Endothelial cell of umbilical vein (primary cell): ENCODE measurements around the gene TSPAN18. TPM values are rescaled to one million over a fixed set of nuclear protein-coding genes. Genes with fewer than 3 reads are reported as not detected.

Experiments
- BruUV-seq: library from RNA; stranded (reverse); fragments of 400-500 nt; replicated peaks from 2 replicates; lab custom pipeline; 2021; lab: Mats Ljungman, UMichigan
- CTCF ChIA-PET: fragments of 300-600, 350-600 bp; sonication (Branson Sonifier 250); formaldehyde crosslinking; loops from one replicate; lab custom pipeline; 2021; ENCODE audit warnings: antibody characterized with exemption, inconsistent platforms; lab: Charles Lee
- POLR2A ChIA-PET: fragments of 300-600, 350-600 bp; sonication (Branson Sonifier 250); formaldehyde crosslinking; loops from one replicate; lab custom pipeline; 2021; ENCODE audit warnings: antibody characterized with exemption, inconsistent platforms; lab: Charles Lee
- DNase-seq: peaks from one replicate; pipeline ENCODE4 v3.0.0-alpha.2; 2011; ENCODE audit warnings: low read depth, low spot score
- FAIRE-seq: peaks from 2 replicates; lab custom pipeline; 2011; peaks lifted over from hg19 to GRCh38; lab: Jason Lieb, UNC
- H2AFZ ChIP-seq: 2 replicates; pipeline ENCODE4 v1.6.0; 2012; ENCODE audit warnings: low read depth, low read length, control low read depth, inconsistent platforms
- H3K27ac ChIP-seq: 2 replicates; pipeline ENCODE4 v1.5.1; 2011; ENCODE audit warnings: low read depth, mild to moderate bottlenecking, control low read depth, low read length, moderate library complexity; ENCODE audit not compliant: insufficient read depth
- H3K27me3 ChIP-seq, 2 experiments: 2 replicates each; pipeline versions ENCODE4 v1.6.0 to v1.6.1; 2011; ENCODE audit warnings: low read length in 2 of 2, mixed read lengths in 1 of 2; ENCODE audit not compliant: control insufficient read depth in 2 of 2, insufficient read depth in 2 of 2
- H3K36me3 ChIP-seq, 2 experiments: 2 replicates in 1 of 2; 3 replicates in 1 of 2; pipeline ENCODE4 v1.5.1; 2011; ENCODE audit warnings: low read length in 2 of 2, mild to moderate bottlenecking in 1 of 2, moderate library complexity in 1 of 2; ENCODE audit not compliant: control insufficient read depth in 2 of 2, insufficient read depth in 2 of 2; ENCODE audit errors: extremely low read depth in 1 of 2
- H3K4me1 ChIP-seq: 3 replicates; pipeline ENCODE4 v1.5.1; 2011; ENCODE audit warnings: mild to moderate bottlenecking, low read length; ENCODE audit not compliant: control insufficient read depth, insufficient read depth; ENCODE audit errors: extremely low read depth
- H3K4me2 ChIP-seq: 2 replicates; pipeline ENCODE4 v1.6.1; 2011; ENCODE audit warnings: low read length, control low read depth, mixed read lengths; ENCODE audit not compliant: insufficient read depth
- H3K4me3 ChIP-seq, 3 experiments: fragments of 200-600 bp in 1 of 3; sonication (generic), shearing (Covaris generic) in 1 of 3; replicated peaks in 1 of 3; 2 replicates each; pipeline ENCODE4 v1.5.1; 2011 to 2016; ENCODE audit warnings: control low read depth in 3 of 3, low read length in 3 of 3, mild to moderate bottlenecking in 2 of 3, inconsistent platforms in 1 of 3, low read depth in 1 of 3, moderate library complexity in 1 of 3; ENCODE audit not compliant: insufficient read depth in 1 of 3
- H3K79me2 ChIP-seq: 2 replicates; pipeline ENCODE4 v1.6.0; 2012; ENCODE audit warnings: low read length, inconsistent platforms; ENCODE audit not compliant: control insufficient read depth, insufficient read depth
- H3K9ac ChIP-seq: replicated peaks from 2 replicates; pipeline ENCODE3; 2011; ENCODE audit warnings: low read length, control low read depth; ENCODE audit not compliant: insufficient read depth; ENCODE audit errors: extremely low read depth
- H3K9me1 ChIP-seq: replicated peaks from 3 replicates; pipeline ENCODE4 v1.6.0; 2011; ENCODE audit warnings: mild to moderate bottlenecking, low read length; ENCODE audit not compliant: control insufficient read depth, insufficient read depth; ENCODE audit errors: extremely low read depth
- H3K9me3 ChIP-seq: replicated peaks from 2 replicates; pipeline ENCODE4 v1.5.1; 2012; ENCODE audit warnings: low read length, inconsistent platforms; ENCODE audit not compliant: control insufficient read depth, insufficient read depth
- H4K20me1 ChIP-seq: replicated peaks from 2 replicates; pipeline ENCODE3; 2011; ENCODE audit warnings: mild to moderate bottlenecking, low read length; ENCODE audit not compliant: control insufficient read depth, insufficient read depth; ENCODE audit errors: extremely low read depth
- CTCF ChIP-seq, 2 donors: IDR thresholded peaks; 1 replicate in 1 of 2; 2 replicates in 1 of 2; pipeline ENCODE4 v1.5.1; 2011; ENCODE audit warnings: low read length in 2 of 2, mild to moderate bottlenecking in 2 of 2, moderate library complexity in 2 of 2, control low read depth in 1 of 2, inconsistent platforms in 1 of 2, low read depth in 1 of 2; ENCODE audit not compliant: insufficient read depth in 1 of 2; ENCODE audit errors: extremely low read depth in 1 of 2
- FOS ChIP-seq: IDR thresholded peaks from 2 replicates; pipeline ENCODE4 v1.6.1; 2011; ENCODE audit warnings: mild to moderate bottlenecking, low read length, moderate library complexity, borderline replicate concordance; ENCODE audit not compliant: insufficient read depth
- GATA2 ChIP-seq: IDR thresholded peaks from 2 replicates; pipeline ENCODE4 v1.7.0; 2011; ENCODE audit warnings: low read depth, mild to moderate bottlenecking, moderate library complexity, mixed read lengths, low read length; ENCODE audit not compliant: insufficient read length, insufficient read depth
- JUN ChIP-seq: IDR thresholded peaks from 2 replicates; pipeline ENCODE4 v1.6.1; 2011; ENCODE audit warnings: borderline replicate concordance, low read depth; ENCODE audit not compliant: insufficient read length, insufficient read depth
- MAX ChIP-seq: IDR thresholded peaks from 2 replicates; pipeline ENCODE4 v1.6.1; 2011; ENCODE audit not compliant: insufficient read depth, insufficient read length
- MYC ChIP-seq: IDR thresholded peaks from one replicate; pipeline ENCODE4 v1.6.1; 2011; ENCODE audit warnings: mild to moderate bottlenecking, low read depth, low read length
- POLR2A ChIP-seq: IDR thresholded peaks from 2 replicates; pipeline ENCODE4 v1.6.1; 2012; ENCODE audit warnings: low read depth, mild to moderate bottlenecking, control low read depth, low read length
- POLR2AphosphoS5 ChIP-seq: IDR thresholded peaks from 2 replicates; pipeline ENCODE4 v1.6.1; 2012; ENCODE audit warnings: low read depth, mild to moderate bottlenecking, control low read depth, low read length, moderate library complexity; ENCODE audit not compliant: insufficient read depth
- dilution Hi-C: fragments of 300-500 bp; cut with MboI; formaldehyde crosslinking; loops from one replicate; pipeline ENCODE4 v1.15.0; 2019; ENCODE audit warnings: low sequenced_read_pairs; ENCODE audit not compliant: extremely low pct_ligation_motif_present
- intact Hi-C: fragments of 100-400 bp; cut with micrococcal nuclease; formaldehyde crosslinking; loops from one replicate; pipeline ENCODE4 v1.10.0; 2022
- polyA plus RNA-seq, 4 experiments: library from polyadenylated mRNA; depleted of rRNA in 3 of 4; stranded (reverse) in 3 of 4; unstranded in 1 of 4; fragments of >200 nt; gene quantifications; 2 replicates each; pipeline versions ENCODE4 v1.2.1 to v1.2.3, GENCODE V29; 2011 to 2012; ENCODE audit warnings: missing spikeins in 1 of 4
- total RNA-seq: library from RNA; stranded (reverse); gene quantifications from 2 replicates; pipeline ENCODE4 v1.2.3, GENCODE V29; 2021

The TSPAN18 gene
- total and polyA plus RNA-seq, 2 donors (not counting 3 experiments of a cell fraction or from before 2014, with no cell fraction given), result 32.2 to 118 TPM

- no peak overlapping the region for H3K27ac ChIP-seq
- DNase-seq (no peak), FAIRE-seq (no peak)
- no TSS peak for BruUV-seq
- no peak overlapping the region for H3K4me3 ChIP-seq
- H3K9ac ChIP-seq, result no peak overlapping the region
- no peaks in the 10 kb centered on the region for H3K36me3 ChIP-seq
- no peak overlapping the region for H3K4me2 ChIP-seq
- H3K79me2 ChIP-seq, result no peaks in the 10 kb centered on the region
- CTCF ChIA-PET, result interaction anchor here (2.3 kb wide), 1 partner anchor 89 kb away, joined by 8 read pairs; no protein-coding TSS in a partner anchor
- TF ChIP-seq MAX (no peak), GATA2 (no peak), MYC (no peak), CTCF (IDR thresholded peaks at IDR 0.05; ENCODE audit: extremely low read depth in 1 of 2, insufficient read depth in 1 of 2, low read depth in 1 of 2, low read length in 2 of 2) (no peak), POLR2AphosphoS5 (no peak), FOS (no peak), POLR2A (no peak), JUN (no peak)
- H4K20me1 ChIP-seq, result no peaks in the 10 kb centered on the region
- no peaks in the 10 kb centered on the region for H3K27me3 ChIP-seq
- H3K9me3 ChIP-seq, result no peaks in the 10 kb centered on the region
- POLR2A ChIA-PET, result no interaction called here
- dilution Hi-C loops, result no loop called here
- no peaks in the 10 kb centered on the region for H3K9me1 ChIP-seq
- no peak overlapping the region for H2AFZ ChIP-seq
- peaks cover 14% of the 10 kb centered on the region for H3K4me1 ChIP-seq
- intact Hi-C loops, result loop anchor here (5.0 kb wide), 1 partner anchor 76 kb away; no protein-coding TSS in a partner anchor
Measured at GRCh38 chr11:44863231-44863630, 136.5 kb downstream of the TSPAN18 start.
